HUES6 (cell line): ENCODE measurements around the gene CCDC28A.

Experiments
- H3K27ac ChIP-seq: 2 replicates; pipeline ENCODE4 v1.7.0; 2013; ENCODE audit warnings: low read depth, mild to moderate bottlenecking, low read length, inconsistent platforms
- H3K27me3 ChIP-seq: 2 replicates; pipeline ENCODE4 v1.6.1; 2013; ENCODE audit warnings: low read length; ENCODE audit not compliant: control insufficient read depth, insufficient read depth
- H3K36me3 ChIP-seq: 2 replicates; pipeline ENCODE4 v1.6.1; 2013; ENCODE audit warnings: low read length; ENCODE audit not compliant: control insufficient read depth, insufficient read depth
- H3K4me1 ChIP-seq: 2 replicates; pipeline ENCODE4 v1.6.1; 2013; ENCODE audit warnings: low read length; ENCODE audit not compliant: control insufficient read depth, insufficient read depth
- H3K4me3 ChIP-seq: 2 replicates; pipeline ENCODE4 v1.5.1; 2013; ENCODE audit warnings: low read depth, low read length
- H3K9ac ChIP-seq: one replicate; pipeline ENCODE4 v1.6.1; 2013; ENCODE audit warnings: mild to moderate bottlenecking, low read length
- H3K9me3 ChIP-seq: 2 replicates; pipeline ENCODE4 v1.6.1; 2013; ENCODE audit warnings: low read depth, low read length; ENCODE audit not compliant: control insufficient read depth, insufficient read depth

The CCDC28A gene

GRCh38 chr6:138765896-138766655, 7.5 kb upstream of the CCDC28A start:
- H3K9ac ChIP-seq = no peak overlapping the region
- no peak overlapping the region for H3K4me3 ChIP-seq
- H3K27ac ChIP-seq = no peak overlapping the region
- H3K9me3 ChIP-seq = no peaks in the 10 kb centered on the region
- H3K4me1 ChIP-seq = no peaks in the 10 kb centered on the region
- no peaks in the 10 kb centered on the region for H3K36me3 ChIP-seq
- no peaks in the 10 kb centered on the region for H3K27me3 ChIP-seq

DNA sequence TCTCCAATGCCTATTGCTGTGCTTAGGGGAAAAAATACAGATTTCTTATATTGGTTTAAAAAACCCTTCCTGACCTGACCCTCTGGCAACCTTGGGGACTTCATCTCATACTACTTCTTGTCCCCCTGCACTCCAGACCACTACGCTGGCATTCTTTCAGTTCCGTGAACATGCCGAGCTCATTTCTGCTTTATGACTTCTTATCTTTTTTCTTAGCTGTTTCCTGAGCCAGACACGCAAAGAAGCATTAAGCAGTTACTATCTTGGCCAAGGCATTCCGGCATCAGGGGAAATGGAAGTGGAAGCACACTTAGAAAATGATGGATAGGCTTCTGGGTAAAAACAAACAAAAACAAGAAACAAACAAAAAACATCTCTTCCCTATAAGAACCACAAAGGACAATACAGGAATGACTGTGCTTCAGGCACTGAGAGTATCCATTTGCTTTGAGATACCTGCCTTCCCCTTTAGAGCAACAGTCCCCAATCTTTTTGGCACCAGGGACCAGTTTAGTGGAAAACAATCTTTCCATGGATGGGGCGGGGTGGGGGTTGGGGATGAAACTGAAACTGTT, 4.4 kb upstream of the CCDC28A start:
- Histone ChIP-seq H3K36me3 (no peaks in the 10 kb centered on the region), H3K4me3 (no peak overlapping the region), H3K9me3 (no peaks in the 10 kb centered on the region), H3K4me1 (peaks cover 3% of the 10 kb centered on the region; the same call in 1 of the 2 replicates), H3K9ac (no peak overlapping the region), H3K27me3 (no peaks in the 10 kb centered on the region), H3K27ac (no peak overlapping the region)

GRCh38 chr6:138772596-138773176, 883 bp upstream of the CCDC28A start:
- Histone ChIP-seq H3K9me3 (no peaks in the 10 kb centered on the region), H3K9ac (peak overlapping the region; percentile 92), H3K27ac (peak overlapping the region; percentile 17; the same call in 1 of the 2 replicates), H3K4me3 (peak overlapping the region; percentile 92), H3K4me1 (peaks cover 3% of the 10 kb centered on the region; the same call in 1 of the 2 replicates), H3K27me3 (no peaks in the 10 kb centered on the region), H3K36me3 (no peaks in the 10 kb centered on the region)

DNA sequence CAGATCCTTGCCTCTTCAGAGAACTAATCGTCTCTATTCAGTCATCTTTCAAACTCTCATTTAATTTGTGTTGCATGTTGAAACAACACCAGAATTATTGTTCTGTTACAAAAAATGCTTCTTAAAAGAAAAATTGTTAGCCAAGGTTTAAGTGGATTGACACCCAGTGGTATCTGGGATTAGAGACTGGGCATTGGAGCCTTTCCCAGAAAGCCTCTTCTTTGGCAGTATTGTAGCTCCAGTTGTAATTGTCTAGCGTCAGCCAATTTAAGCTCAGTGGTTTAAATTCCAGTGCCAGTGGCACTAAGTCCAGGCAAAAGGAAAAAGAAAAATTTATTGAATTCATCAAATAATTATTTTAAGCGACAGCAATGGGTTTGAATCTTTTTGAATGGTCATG, 801 bp downstream of the CCDC28A start:
- Histone ChIP-seq H3K27ac (no peak overlapping the region), H3K4me3 (peak overlapping the region; percentile 92), H3K9ac (peak overlapping the region; percentile 92), H3K27me3 (no peaks in the 10 kb centered on the region), H3K4me1 (peaks cover 3% of the 10 kb centered on the region; the same call in 1 of the 2 replicates), H3K36me3 (no peaks in the 10 kb centered on the region), H3K9me3 (no peaks in the 10 kb centered on the region)

GRCh38 chr6:138776659-138777058, 3.1 kb downstream of the CCDC28A start:
- Histone ChIP-seq H3K9me3 (no peaks in the 10 kb centered on the region), H3K9ac (no peak overlapping the region), H3K27ac (no peak overlapping the region), H3K4me1 (peaks cover 3% of the 10 kb centered on the region; the same call in 1 of the 2 replicates), H3K27me3 (no peaks in the 10 kb centered on the region), H3K36me3 (no peaks in the 10 kb centered on the region), H3K4me3 (no peak overlapping the region)

GRCh38 chr6:138778331-138778730, 4.8 kb downstream of the CCDC28A start:
- Histone ChIP-seq H3K27me3 (no peaks in the 10 kb centered on the region), H3K9ac (no peak overlapping the region), H3K36me3 (no peaks in the 10 kb centered on the region; the same call in 1 of the 2 replicates), H3K4me1 (no peaks in the 10 kb centered on the region), H3K4me3 (no peak overlapping the region), H3K27ac (no peak overlapping the region), H3K9me3 (no peaks in the 10 kb centered on the region)

DNA sequence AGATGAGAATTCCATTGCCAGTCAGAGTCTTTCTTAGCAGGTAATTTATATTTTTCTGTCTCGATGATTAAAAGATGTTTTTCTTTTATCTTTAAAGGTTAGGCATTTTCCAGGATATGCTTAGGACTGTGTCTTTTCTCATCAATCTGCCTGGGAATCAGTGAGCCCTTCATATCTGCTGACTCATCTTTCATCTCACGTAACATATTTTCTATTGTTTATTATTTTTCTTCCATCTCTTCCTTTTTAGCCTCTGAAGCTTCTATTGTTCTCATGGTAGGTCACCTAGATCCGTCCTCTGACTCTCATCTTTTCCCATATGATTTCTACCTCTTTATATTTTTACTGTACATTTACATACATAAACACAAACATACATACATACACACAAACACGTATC, 8.7 kb downstream of the CCDC28A start:
- H3K36me3 ChIP-seq = no peaks in the 10 kb centered on the region; the same call in 1 of the 2 replicates
- no peaks in the 10 kb centered on the region for H3K27me3 ChIP-seq
- no peak overlapping the region for H3K4me3 ChIP-seq
- no peaks in the 10 kb centered on the region for H3K9me3 ChIP-seq
- H3K9ac ChIP-seq = no peak overlapping the region
- H3K27ac ChIP-seq = no peak overlapping the region
- no peaks in the 10 kb centered on the region for H3K4me1 ChIP-seq

- Histone ChIP-seq H3K9ac (no peak overlapping the region), H3K27me3 (no peaks in the 10 kb centered on the region), H3K4me1 (no peaks in the 10 kb centered on the region), H3K4me3 (no peak overlapping the region), H3K36me3 (no peaks in the 10 kb centered on the region; the same call in 1 of the 2 replicates), H3K27ac (no peak overlapping the region), H3K9me3 (no peaks in the 10 kb centered on the region)
These were observed 11.5 kb downstream of the CCDC28A start for GRCh38 chr6:138785079-138785478.

- Histone ChIP-seq H3K27ac (no peak overlapping the region), H3K9me3 (no peaks in the 10 kb centered on the region), H3K4me3 (no peak overlapping the region), H3K9ac (no peak overlapping the region), H3K36me3 (no peaks in the 10 kb centered on the region; the same call in 1 of the 2 replicates), H3K27me3 (no peaks in the 10 kb centered on the region), H3K4me1 (no peaks in the 10 kb centered on the region)
These were observed 12.4 kb downstream of the CCDC28A start for GRCh38 chr6:138785980-138786379.

- Histone ChIP-seq H3K36me3 (no peaks in the 10 kb centered on the region; the same call in 1 of the 2 replicates), H3K9me3 (no peaks in the 10 kb centered on the region), H3K27ac (no peak overlapping the region), H3K4me3 (no peak overlapping the region), H3K4me1 (no peaks in the 10 kb centered on the region), H3K27me3 (no peaks in the 10 kb centered on the region), H3K9ac (no peak overlapping the region)
These were observed 13.6 kb downstream of the CCDC28A start for GRCh38 chr6:138787138-138787537.
